ENCODE measurements around the gene TAS2R60. TPM values are rescaled to one million over a fixed set of nuclear protein-coding genes. Genes with fewer than 3 reads are reported as not detected.

TAS2R60 gene
- total RNA-seq, 1 donor from 2014 or later: not detected

DNA sequence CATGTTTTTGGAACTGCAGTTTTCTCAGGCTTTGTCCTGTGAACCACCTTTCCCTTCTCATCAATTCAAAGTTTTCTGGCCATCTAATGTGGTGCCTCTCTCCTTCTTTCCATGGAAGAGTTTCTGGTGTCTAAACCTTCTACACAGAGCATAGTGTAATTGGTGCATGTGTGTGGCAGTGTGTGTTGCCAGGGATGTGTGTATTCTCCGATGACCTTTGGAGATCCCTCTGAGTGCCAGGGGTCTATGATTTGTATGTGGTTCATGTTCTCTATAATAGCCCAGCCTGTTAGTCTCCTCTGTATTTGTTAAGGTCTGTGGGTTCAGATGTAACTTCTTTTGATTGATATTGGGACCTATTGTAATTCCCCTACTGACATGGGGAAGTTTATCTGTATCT lies 1.5 kb downstream of the TAS2R60 start:
- no peak overlapping the region for H3K9ac ChIP-seq (ENCODE audit: low read length)

DNA sequence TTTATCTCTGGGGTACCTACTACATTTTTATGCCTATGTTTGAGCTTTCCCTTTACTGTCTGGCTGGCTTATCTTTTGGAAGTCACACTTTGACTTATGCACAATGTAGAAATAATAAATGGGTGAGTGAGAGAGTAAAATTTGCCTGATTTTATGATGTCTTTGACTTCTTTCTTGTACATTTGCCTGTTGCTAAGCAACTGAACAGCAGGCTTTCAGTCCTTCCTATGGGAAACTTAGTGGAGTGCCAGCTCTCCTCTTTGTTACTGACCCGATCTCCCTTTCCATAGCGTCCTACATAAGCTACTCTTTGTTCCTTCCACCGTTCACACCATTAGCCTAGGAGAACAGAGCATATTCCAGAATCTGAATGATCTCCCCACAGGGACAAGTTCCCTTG lies 4.2 kb downstream of the TAS2R60 start:
- Histone ChIP-seq H3K79me2 (ENCODE audit: insufficient read depth, low read length) (no peaks in the 10 kb centered on the region), H4K20me1 (ENCODE audit: insufficient read depth, low read length) (no peaks in the 10 kb centered on the region), H3K27me3 (ENCODE audit: insufficient read depth, low read length) (peaks cover 6% of the 10 kb centered on the region), H3K27ac (ENCODE audit: low read depth, low read length) (no peak overlapping the region), H3K9ac (ENCODE audit: low read length) (no peak overlapping the region), H3K36me3 (ENCODE audit: insufficient read depth, low read length) (no peaks in the 10 kb centered on the region), H3K4me1 (ENCODE audit: insufficient read depth, low read length) (no peaks in the 10 kb centered on the region), H3K4me3 (ENCODE audit: insufficient read depth, low read depth, low read length) (no peak overlapping the region), H3K4me2 (ENCODE audit: low read length) (no peak overlapping the region), H3K9me3 (ENCODE audit: insufficient read depth, low read depth, low read length) (no peaks in the 10 kb centered on the region), H2AFZ (ENCODE audit: low read depth, low read length) (no peak overlapping the region)
- no peaks in the 10 kb centered on the region for H3K27me3 Mint-ChIP-seq (ENCODE audit: low read depth, unreplicated experiment)
- H3K9me3 Mint-ChIP-seq (ENCODE audit: unreplicated experiment): peaks cover 3% of the 10 kb centered on the region
- TF ChIP-seq EZH2 (IDR thresholded peaks at IDR 0.05; ENCODE audit: insufficient read depth, low read length): no peak
- TF ChIP-seq, protein P1, sequence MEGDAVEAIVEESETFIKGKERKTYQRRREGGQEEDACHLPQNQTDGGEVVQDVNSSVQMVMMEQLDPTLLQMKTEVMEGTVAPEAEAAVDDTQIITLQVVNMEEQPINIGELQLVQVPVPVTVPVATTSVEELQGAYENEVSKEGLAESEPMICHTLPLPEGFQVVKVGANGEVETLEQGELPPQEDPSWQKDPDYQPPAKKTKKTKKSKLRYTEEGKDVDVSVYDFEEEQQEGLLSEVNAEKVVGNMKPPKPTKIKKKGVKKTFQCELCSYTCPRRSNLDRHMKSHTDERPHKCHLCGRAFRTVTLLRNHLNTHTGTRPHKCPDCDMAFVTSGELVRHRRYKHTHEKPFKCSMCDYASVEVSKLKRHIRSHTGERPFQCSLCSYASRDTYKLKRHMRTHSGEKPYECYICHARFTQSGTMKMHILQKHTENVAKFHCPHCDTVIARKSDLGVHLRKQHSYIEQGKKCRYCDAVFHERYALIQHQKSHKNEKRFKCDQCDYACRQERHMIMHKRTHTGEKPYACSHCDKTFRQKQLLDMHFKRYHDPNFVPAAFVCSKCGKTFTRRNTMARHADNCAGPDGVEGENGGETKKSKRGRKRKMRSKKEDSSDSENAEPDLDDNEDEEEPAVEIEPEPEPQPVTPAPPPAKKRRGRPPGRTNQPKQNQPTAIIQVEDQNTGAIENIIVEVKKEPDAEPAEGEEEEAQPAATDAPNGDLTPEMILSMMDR (IDR thresholded peaks at IDR 0.05; ENCODE audit: insufficient read depth, low read depth, low read length): no peak
- H3K4me1 Mint-ChIP-seq (ENCODE audit: low read depth, unreplicated experiment): no peaks in the 10 kb centered on the region
- no peaks in the 10 kb centered on the region for H3K36me3 Mint-ChIP-seq (ENCODE audit: low read depth, unreplicated experiment)
- DNase-seq (ENCODE audit: low read depth) (no peak), FAIRE-seq (no peak)
- no peak overlapping the region for H3K4me3 Mint-ChIP-seq (ENCODE audit: unreplicated experiment)
- no peak overlapping the region for H3K27ac Mint-ChIP-seq (ENCODE audit: unreplicated experiment)

More for the DNA sequence above, 1.5 kb downstream of the TAS2R60 start:
- Histone ChIP-seq H3K4me1 (ENCODE audit: insufficient read depth, low read length) (no peaks in the 10 kb centered on the region), H3K27ac (ENCODE audit: low read depth, low read length) (no peak overlapping the region), H4K20me1 (ENCODE audit: insufficient read depth, low read length) (no peaks in the 10 kb centered on the region), H3K36me3 (ENCODE audit: insufficient read depth, low read length) (no peaks in the 10 kb centered on the region), H3K4me2 (ENCODE audit: low read length) (no peak overlapping the region), H3K79me2 (ENCODE audit: insufficient read depth, low read length) (no peaks in the 10 kb centered on the region), H3K9me3 (ENCODE audit: insufficient read depth, low read depth, low read length) (no peaks in the 10 kb centered on the region), H3K4me3 (ENCODE audit: insufficient read depth, low read depth, low read length) (no peak overlapping the region), H2AFZ (ENCODE audit: low read depth, low read length) (no peak overlapping the region), H3K27me3 (ENCODE audit: insufficient read depth, low read length) (peaks cover 6% of the 10 kb centered on the region)
- Mint-ChIP-seq H3K36me3 (ENCODE audit: low read depth, unreplicated experiment) (no peaks in the 10 kb centered on the region), H3K27ac (ENCODE audit: unreplicated experiment) (no peak overlapping the region), H3K4me1 (ENCODE audit: low read depth, unreplicated experiment) (no peaks in the 10 kb centered on the region), H3K9me3 (ENCODE audit: unreplicated experiment) (no peaks in the 10 kb centered on the region), H3K27me3 (ENCODE audit: low read depth, unreplicated experiment) (peaks cover 4% of the 10 kb centered on the region), H3K4me3 (ENCODE audit: unreplicated experiment) (no peak overlapping the region)
- no peak for DNase-seq (ENCODE audit: low read depth)
- TF ChIP-seq, protein P1 (IDR thresholded peaks at IDR 0.05; ENCODE audit: insufficient read depth, low read depth, low read length): no peak
- TF ChIP-seq EZH2 (IDR thresholded peaks at IDR 0.05; ENCODE audit: insufficient read depth, low read length): no peak
- FAIRE-seq: no peak

DNA sequence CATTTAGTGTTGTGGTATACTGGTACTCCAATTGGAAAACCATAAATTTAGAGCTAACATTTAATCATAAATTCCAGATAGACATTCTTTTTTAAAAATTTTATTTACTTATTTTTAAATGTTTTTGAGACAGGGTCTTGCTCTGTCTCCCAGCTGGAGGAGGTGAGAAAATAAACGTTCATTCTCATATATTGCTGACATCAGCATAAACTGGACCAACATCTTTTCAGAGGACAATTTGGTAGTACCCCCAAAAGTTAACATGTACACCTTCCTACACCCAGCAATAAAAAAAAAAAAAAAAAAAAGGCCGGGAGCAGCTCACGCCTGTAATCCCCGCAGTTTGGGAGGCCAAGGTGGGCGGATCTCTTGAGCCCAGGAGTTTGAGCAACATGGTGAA lies 5.2 kb downstream of the TAS2R60 start:
- H3K27ac ChIP-seq (ENCODE audit: low read depth, low read length): no peak overlapping the region
- no peak overlapping the region for H3K4me3 ChIP-seq (ENCODE audit: insufficient read depth, low read depth, low read length)
- H3K79me2 ChIP-seq (ENCODE audit: insufficient read depth, low read length): no peaks in the 10 kb centered on the region
- no peaks in the 10 kb centered on the region for H3K4me1 ChIP-seq (ENCODE audit: insufficient read depth, low read length)
- no peak overlapping the region for H3K27ac Mint-ChIP-seq (ENCODE audit: unreplicated experiment)
- H3K9ac ChIP-seq (ENCODE audit: low read length): no peak overlapping the region
- H4K20me1 ChIP-seq (ENCODE audit: insufficient read depth, low read length): no peaks in the 10 kb centered on the region
- H3K4me3 Mint-ChIP-seq (ENCODE audit: unreplicated experiment): no peak overlapping the region
- peaks cover 3% of the 10 kb centered on the region for H3K9me3 Mint-ChIP-seq (ENCODE audit: unreplicated experiment)
- no peak for TF ChIP-seq EZH2 (IDR thresholded peaks at IDR 0.05; ENCODE audit: insufficient read depth, low read length)
- TF ChIP-seq, protein P1 (IDR thresholded peaks at IDR 0.05; ENCODE audit: insufficient read depth, low read depth, low read length): no peak
- peaks cover 6% of the 10 kb centered on the region for H3K27me3 ChIP-seq (ENCODE audit: insufficient read depth, low read length)
- H3K36me3 Mint-ChIP-seq (ENCODE audit: low read depth, unreplicated experiment): no peaks in the 10 kb centered on the region
- no peaks in the 10 kb centered on the region for H3K9me3 ChIP-seq (ENCODE audit: insufficient read depth, low read depth, low read length)
- DNase-seq (ENCODE audit: low read depth): no peak
- no peaks in the 10 kb centered on the region for H3K4me1 Mint-ChIP-seq (ENCODE audit: low read depth, unreplicated experiment)
- H3K36me3 ChIP-seq (ENCODE audit: insufficient read depth, low read length): no peaks in the 10 kb centered on the region
- H3K27me3 Mint-ChIP-seq (ENCODE audit: low read depth, unreplicated experiment): no peaks in the 10 kb centered on the region
- no peak for FAIRE-seq
- no peak overlapping the region for H3K4me2 ChIP-seq (ENCODE audit: low read length)
- H2AFZ ChIP-seq (ENCODE audit: low read depth, low read length): no peak overlapping the region
